Fibroblast of mammary gland (primary cell): Measurements from ENCODE around the gene EEF2KMT.

Source experiments
- DNase-seq: peaks from one replicate; pipeline ENCODE4 v3.0.0-alpha.2; 2010; ENCODE audit warnings: low read depth
- H3K4me3 ChIP-seq: 2 replicates; pipeline ENCODE4 v1.5.1; 2011; ENCODE audit warnings: low read depth, mild to moderate bottlenecking, low read length, moderate library complexity; ENCODE audit not compliant: control insufficient read depth
- TF ChIP-seq, protein P1 (sequence below): conservative IDR thresholded peaks from 2 replicates; pipeline ENCODE4 v1.5.1; 2011; ENCODE audit warnings: low read depth, low read length, inconsistent platforms; ENCODE audit not compliant: control insufficient read depth, insufficient read depth

The EEF2KMT gene

DNA sequence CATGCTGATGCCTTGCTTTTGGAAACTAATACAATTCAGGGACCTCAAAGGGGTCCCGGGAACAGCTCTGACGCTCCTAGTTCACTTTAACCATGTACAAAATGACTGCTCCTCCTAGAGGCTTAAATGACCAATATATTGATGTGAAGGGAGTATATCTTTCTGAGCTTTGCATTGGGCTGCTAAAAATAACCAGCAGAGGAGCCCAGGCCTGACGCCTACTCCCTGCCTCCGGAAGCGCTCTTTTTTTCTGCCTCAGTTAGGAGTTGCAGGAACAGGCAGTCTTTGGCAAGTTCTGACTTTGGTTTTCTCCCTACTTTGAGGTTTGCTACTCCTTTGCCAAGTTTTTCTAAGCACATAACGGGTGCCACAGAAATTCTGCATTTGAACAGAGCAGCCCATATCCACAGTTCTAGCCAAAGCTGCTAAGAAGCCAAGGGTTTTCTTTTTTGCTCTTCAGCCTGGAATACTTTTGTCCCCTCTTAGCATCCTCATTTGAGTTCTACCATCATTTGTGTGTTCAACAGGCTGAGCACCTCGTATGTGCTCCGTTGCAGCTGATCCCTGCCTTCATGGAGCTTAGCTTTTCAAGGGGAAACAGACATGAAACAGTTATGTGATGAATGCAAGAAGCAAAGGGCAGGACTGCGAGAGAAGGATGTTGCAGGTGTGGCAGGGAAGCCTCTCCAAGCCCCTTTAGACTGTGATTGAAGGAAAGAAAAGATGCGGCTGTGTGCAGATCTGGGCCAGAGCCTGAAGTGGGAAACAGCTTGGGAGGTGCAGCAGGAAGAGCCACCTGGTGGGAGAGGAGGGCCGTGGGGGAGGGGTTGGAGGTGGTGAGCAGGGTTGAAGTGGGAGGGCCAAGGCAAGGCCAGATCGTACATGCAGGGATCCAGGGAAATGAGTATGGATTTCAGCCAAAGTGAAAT is 61.1 kb downstream of the EEF2KMT start:
- no peak for DNase-seq
- TF ChIP-seq, protein P1, sequence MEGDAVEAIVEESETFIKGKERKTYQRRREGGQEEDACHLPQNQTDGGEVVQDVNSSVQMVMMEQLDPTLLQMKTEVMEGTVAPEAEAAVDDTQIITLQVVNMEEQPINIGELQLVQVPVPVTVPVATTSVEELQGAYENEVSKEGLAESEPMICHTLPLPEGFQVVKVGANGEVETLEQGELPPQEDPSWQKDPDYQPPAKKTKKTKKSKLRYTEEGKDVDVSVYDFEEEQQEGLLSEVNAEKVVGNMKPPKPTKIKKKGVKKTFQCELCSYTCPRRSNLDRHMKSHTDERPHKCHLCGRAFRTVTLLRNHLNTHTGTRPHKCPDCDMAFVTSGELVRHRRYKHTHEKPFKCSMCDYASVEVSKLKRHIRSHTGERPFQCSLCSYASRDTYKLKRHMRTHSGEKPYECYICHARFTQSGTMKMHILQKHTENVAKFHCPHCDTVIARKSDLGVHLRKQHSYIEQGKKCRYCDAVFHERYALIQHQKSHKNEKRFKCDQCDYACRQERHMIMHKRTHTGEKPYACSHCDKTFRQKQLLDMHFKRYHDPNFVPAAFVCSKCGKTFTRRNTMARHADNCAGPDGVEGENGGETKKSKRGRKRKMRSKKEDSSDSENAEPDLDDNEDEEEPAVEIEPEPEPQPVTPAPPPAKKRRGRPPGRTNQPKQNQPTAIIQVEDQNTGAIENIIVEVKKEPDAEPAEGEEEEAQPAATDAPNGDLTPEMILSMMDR, result no peak
- no peak overlapping the region for H3K4me3 ChIP-seq

DNA sequence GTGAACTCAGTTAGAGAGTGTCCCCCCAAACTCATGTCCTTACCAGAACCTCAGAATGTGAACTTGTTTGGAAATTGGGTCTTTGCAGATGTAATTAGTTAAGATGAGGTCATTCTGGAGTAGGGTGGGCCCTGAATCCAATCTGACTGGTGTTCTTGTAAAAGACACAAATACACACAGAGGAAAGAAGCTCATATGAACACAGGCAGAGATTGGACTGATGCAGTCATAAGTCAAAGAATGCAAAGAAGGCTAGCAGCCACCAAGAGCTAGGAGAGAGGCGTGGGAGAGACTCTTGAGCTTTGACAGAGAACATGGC is 61.7 kb downstream of the EEF2KMT start:
- no peak overlapping the region for H3K4me3 ChIP-seq
- TF ChIP-seq, protein P1, result no peak
- no peak for DNase-seq
